ENCODE measurements around the gene PFKP. TPM values are rescaled to one million over a fixed set of nuclear protein-coding genes. Genes with fewer than 3 reads are reported as not detected.
"Not testable (repeated sequence)": the region's sequence is repeated elsewhere in the genome, so short reads cannot be mapped to it uniquely, and the experiment has no call there.

PFKP gene
- total RNA-seq, 1 experiment from 2014 or later: 268 TPM

- DNase-seq (ENCODE audit: low read depth): no peak
Measured at GRCh38 chr10:3154666-3155065, 87.3 kb downstream of the PFKP start.

- DNase-seq (ENCODE audit: low read depth): no peak
Measured at GRCh38 chr10:3159152-3159551, 91.8 kb downstream of the PFKP start.

- DNase-seq (ENCODE audit: low read depth): no peak
Measured at GRCh38 chr10:3162533-3162932, 95.2 kb downstream of the PFKP start.

GRCh38 chr10:3163879-3164278, 96.5 kb downstream of the PFKP start:
- DNase-seq (ENCODE audit: low read depth): no peak

- no peak for DNase-seq (ENCODE audit: low read depth)
Measured at GRCh38 chr10:3165196-3165595, 97.8 kb downstream of the PFKP start.

GRCh38 chr10:3166496-3167290, 99.3 kb downstream of the PFKP start:
- DNase-seq (ENCODE audit: low read depth): no peak

GRCh38 chr10:3167611-3168330, 100.4 kb downstream of the PFKP start:
- DNase-seq (ENCODE audit: low read depth): no peak

- no peak for DNase-seq (ENCODE audit: low read depth)
Measured at GRCh38 chr10:3169271-3169670, 101.9 kb downstream of the PFKP start.

- no peak for DNase-seq (ENCODE audit: low read depth)
Measured at GRCh38 chr10:3169673-3170072, 102.3 kb downstream of the PFKP start.

- not testable (repeated sequence) for DNase-seq (ENCODE audit: low read depth)
Measured at GRCh38 chr10:3171488-3171887, 104.1 kb downstream of the PFKP start.

- peak; percentile 72 for DNase-seq (ENCODE audit: low read depth)
Measured at GRCh38 chr10:3172081-3172445, 104.7 kb downstream of the PFKP start.

- DNase-seq (ENCODE audit: low read depth): peak; percentile 99
Measured at GRCh38 chr10:3172446-3173170, 105.3 kb downstream of the PFKP start, which contains the start of gene PITRM1. PITRM1 (minus strand) TSS chr10:3172782; CDS start chr10:3172772, 10 bp downstream.

GRCh38 chr10:3173171-3173878, 106.0 kb downstream of the PFKP start:
- no peak for DNase-seq (ENCODE audit: low read depth)

GRCh38 chr10:3178042-3178441, 110.7 kb downstream of the PFKP start:
- no peak for DNase-seq (ENCODE audit: low read depth)

GRCh38 chr10:3179174-3179573, 111.8 kb downstream of the PFKP start:
- no peak for DNase-seq (ENCODE audit: low read depth)

GRCh38 chr10:3180355-3181025, 113.1 kb downstream of the PFKP start:
- no peak for DNase-seq (ENCODE audit: low read depth)

- DNase-seq (ENCODE audit: low read depth): no peak
Measured at GRCh38 chr10:3185386-3185785, 118.0 kb downstream of the PFKP start.

- no peak for DNase-seq (ENCODE audit: low read depth)
Measured at GRCh38 chr10:3186368-3186767, 119.0 kb downstream of the PFKP start.
